Measurements from ENCODE around the gene C22orf23. TPM values are rescaled to one million over a fixed set of nuclear protein-coding genes. Genes with fewer than 3 reads are reported as not detected.

C22orf23 gene
- total and polyA plus RNA-seq, 10 donors = 0.04 to 0.16 (median 0.05) TPM; not detected in 7

GRCh38 chr22:37930270-37930951, 23.0 kb downstream of the C22orf23 start:
- H3K36me3 ChIP-seq = peaks cover 0 to 77% (median 43%) of the 10 kb centered on the region in 6 donors
- H3K4me3 ChIP-seq = no peak overlapping the region
- H3K9me3 ChIP-seq = no peaks in the 10 kb centered on the region
- WGBS, 5 donors = 67 to 90% (median 78%) methylated on average over 3 to 11 of the region's 11 CpGs
- peaks cover 8 to 48% (median 30%) of the 10 kb centered on the region in 6 donors for H3K4me1 ChIP-seq
- intact Hi-C loops (cut with DNase I; ENCODE audit: low total_unique reads) = no loop called here
- DNase-seq = no peak
- H3K27me3 ChIP-seq (replicated peaks in 1 of 7) = peaks cover 0 to 3% (median 0%) of the 10 kb centered on the region in 7 donors
- TF ChIP-seq POLR2A (IDR thresholded peaks at IDR 0.05) = no peak
- peak in 1 of 3 donors; percentile 30 for TF ChIP-seq POLR2AphosphoS5 (IDR thresholded peaks at IDR 0.05)
- TF ChIP-seq CTCF (IDR thresholded peaks at IDR 0.05 in 8 of 11, conservative IDR thresholded peaks at IDR 0.05 in 3 of 11) = peak in 5 of 11 experiments; percentile 32 to 52 (median 35)
- H3K27ac ChIP-seq = no peak overlapping the region

- Histone ChIP-seq H3K9me3 (no peaks in the 10 kb centered on the region), H3K4me3 (no peak overlapping the region), H3K27me3 (replicated peaks in 1 of 7) (peaks cover 0 to 4% (median 0%) of the 10 kb centered on the region in 7 donors), H3K36me3 (peaks cover 0 to 87% (median 47%) of the 10 kb centered on the region in 6 donors), H3K4me1 (peaks cover 8 to 40% (median 24%) of the 10 kb centered on the region in 6 donors), H3K27ac (no peak overlapping the region)
- WGBS, 5 donors = 92 to 98% (median 95%) methylated on average over 3 to 5 of the region's 5 CpGs
- intact Hi-C loops (cut with DNase I; ENCODE audit: low total_unique reads) = no loop called here
- no peak for DNase-seq
- TF ChIP-seq POLR2A (IDR thresholded peaks at IDR 0.05) (no peak), CTCF (IDR thresholded peaks at IDR 0.05 in 8 of 11, conservative IDR thresholded peaks at IDR 0.05 in 3 of 11) (no peak), POLR2AphosphoS5 (IDR thresholded peaks at IDR 0.05) (no peak)
Measured at GRCh38 chr22:37929390-37929789, 24.0 kb downstream of the C22orf23 start.

GRCh38 chr22:37927637-37927936, 25.8 kb downstream of the C22orf23 start:
- Histone ChIP-seq H3K27ac (no peak overlapping the region), H3K4me3 (no peak overlapping the region), H3K36me3 (peaks cover 0 to 95% (median 47%) of the 10 kb centered on the region in 6 donors), H3K4me1 (peaks cover 0 to 23% (median 9%) of the 10 kb centered on the region in 6 donors), H3K27me3 (replicated peaks in 1 of 7) (peaks cover 0 to 4% (median 0%) of the 10 kb centered on the region in 7 donors), H3K9me3 (no peaks in the 10 kb centered on the region)
- 90 to 97% (median 96%) methylated on average over 5 of the region's 5 CpGs for WGBS, 5 donors
- no peak for TF ChIP-seq POLR2AphosphoS5 (IDR thresholded peaks at IDR 0.05)
- TF ChIP-seq POLR2A (IDR thresholded peaks at IDR 0.05) = no peak
- TF ChIP-seq CTCF (IDR thresholded peaks at IDR 0.05 in 8 of 11, conservative IDR thresholded peaks at IDR 0.05 in 3 of 11) = no peak
- intact Hi-C loops (cut with DNase I; ENCODE audit: low total_unique reads) = no loop called here
- no peak for DNase-seq

GRCh38 chr22:37926771-37927636, 26.4 kb downstream of the C22orf23 start:
- Histone ChIP-seq H3K27ac (no peak overlapping the region), H3K9me3 (no peaks in the 10 kb centered on the region), H3K27me3 (replicated peaks in 1 of 7) (peaks cover 0 to 4% (median 0%) of the 10 kb centered on the region in 7 donors), H3K4me1 (peaks cover 0 to 19% (median 8%) of the 10 kb centered on the region in 6 donors), H3K36me3 (peaks cover 0 to 93% (median 48%) of the 10 kb centered on the region in 6 donors), H3K4me3 (no peak overlapping the region)
- intact Hi-C loops (cut with DNase I; ENCODE audit: low total_unique reads) = no loop called here
- TF ChIP-seq POLR2A (IDR thresholded peaks at IDR 0.05) (no peak), CTCF (IDR thresholded peaks at IDR 0.05 in 8 of 11, conservative IDR thresholded peaks at IDR 0.05 in 3 of 11) (no peak), POLR2AphosphoS5 (IDR thresholded peaks at IDR 0.05) (no peak)
- no peak for DNase-seq
- WGBS, 5 donors = 92 to 97% (median 94%) methylated on average over 9 to 32 of the region's 32 CpGs

Measured in spleen (tissue), 11 donors.